ENCODE data around the gene CNDP2. TPM values are rescaled to one million over a fixed set of nuclear protein-coding genes. Genes with fewer than 3 reads are reported as not detected.
"Not testable (repeated sequence)": the region's sequence is repeated elsewhere in the genome, so short reads cannot be mapped to it uniquely, and the experiment has no call there.

CNDP2 gene
- total RNA-seq, 1 experiment from 2014 or later, result 161 TPM

DNA sequence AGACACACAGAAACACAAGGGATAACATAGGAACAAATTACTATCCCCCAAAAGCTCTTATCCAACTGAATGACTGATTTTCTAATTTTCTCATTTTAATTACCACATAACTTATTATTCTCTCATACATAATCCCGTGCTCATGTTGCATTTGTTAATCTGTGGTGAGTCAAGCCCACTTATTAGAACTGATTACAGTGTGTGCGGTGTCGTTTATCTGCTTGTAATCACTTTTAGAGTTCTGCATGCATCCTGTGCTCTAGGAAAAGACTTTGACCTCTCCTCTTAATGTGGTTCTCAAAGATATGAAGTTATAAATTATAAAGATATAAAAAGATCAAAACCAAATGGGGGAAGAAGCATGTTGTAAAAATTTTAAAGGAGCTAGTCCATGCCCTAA is 67.8 kb downstream of the CNDP2 start:
- Histone ChIP-seq H3K9me2 (ENCODE audit: insufficient read depth) (no peaks in the 10 kb centered on the region), H3F3A (ENCODE audit: insufficient read depth, low read depth) (no peaks in the 10 kb centered on the region), H3K79me2 (ENCODE audit: low read depth) (no peaks in the 10 kb centered on the region), H3K4me2 (no peak overlapping the region), H2AFZ (no peak overlapping the region), H3K9me3 (ENCODE audit: insufficient read depth, low read depth) (no peaks in the 10 kb centered on the region), H3K4me3 (no peak overlapping the region), H4K20me1 (ENCODE audit: insufficient read depth) (no peaks in the 10 kb centered on the region), H3K27me3 (ENCODE audit: insufficient read depth, low read depth) (peaks cover 96% of the 10 kb centered on the region), H3K27ac (no peak overlapping the region), H3K36me3 (ENCODE audit: low read depth) (no peaks in the 10 kb centered on the region), H3K4me1 (replicated peaks; ENCODE audit: insufficient read depth) (no peaks in the 10 kb centered on the region)
- no TSS peak for BruUV-seq (replicated peaks)
- ChIA-PET POLR2A (ENCODE audit: unreplicated experiment) (no interaction called here), CTCF (interaction anchor here (0.7 kb wide), 1 partner anchor 254 kb away, joined by 5 read pairs; no protein-coding TSS in a partner anchor)
- intact Hi-C loops (cut with micrococcal nuclease; ENCODE audit: unreplicated experiment), result no loop called here
- no peak for TF ChIP-seq EZH2 (IDR thresholded peaks at IDR 0.05; ENCODE audit: low read depth)
- TF ChIP-seq, protein P1, sequence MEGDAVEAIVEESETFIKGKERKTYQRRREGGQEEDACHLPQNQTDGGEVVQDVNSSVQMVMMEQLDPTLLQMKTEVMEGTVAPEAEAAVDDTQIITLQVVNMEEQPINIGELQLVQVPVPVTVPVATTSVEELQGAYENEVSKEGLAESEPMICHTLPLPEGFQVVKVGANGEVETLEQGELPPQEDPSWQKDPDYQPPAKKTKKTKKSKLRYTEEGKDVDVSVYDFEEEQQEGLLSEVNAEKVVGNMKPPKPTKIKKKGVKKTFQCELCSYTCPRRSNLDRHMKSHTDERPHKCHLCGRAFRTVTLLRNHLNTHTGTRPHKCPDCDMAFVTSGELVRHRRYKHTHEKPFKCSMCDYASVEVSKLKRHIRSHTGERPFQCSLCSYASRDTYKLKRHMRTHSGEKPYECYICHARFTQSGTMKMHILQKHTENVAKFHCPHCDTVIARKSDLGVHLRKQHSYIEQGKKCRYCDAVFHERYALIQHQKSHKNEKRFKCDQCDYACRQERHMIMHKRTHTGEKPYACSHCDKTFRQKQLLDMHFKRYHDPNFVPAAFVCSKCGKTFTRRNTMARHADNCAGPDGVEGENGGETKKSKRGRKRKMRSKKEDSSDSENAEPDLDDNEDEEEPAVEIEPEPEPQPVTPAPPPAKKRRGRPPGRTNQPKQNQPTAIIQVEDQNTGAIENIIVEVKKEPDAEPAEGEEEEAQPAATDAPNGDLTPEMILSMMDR (conservative IDR thresholded peaks at IDR 0.05), result no peak
- no peak for DNase-seq

DNA sequence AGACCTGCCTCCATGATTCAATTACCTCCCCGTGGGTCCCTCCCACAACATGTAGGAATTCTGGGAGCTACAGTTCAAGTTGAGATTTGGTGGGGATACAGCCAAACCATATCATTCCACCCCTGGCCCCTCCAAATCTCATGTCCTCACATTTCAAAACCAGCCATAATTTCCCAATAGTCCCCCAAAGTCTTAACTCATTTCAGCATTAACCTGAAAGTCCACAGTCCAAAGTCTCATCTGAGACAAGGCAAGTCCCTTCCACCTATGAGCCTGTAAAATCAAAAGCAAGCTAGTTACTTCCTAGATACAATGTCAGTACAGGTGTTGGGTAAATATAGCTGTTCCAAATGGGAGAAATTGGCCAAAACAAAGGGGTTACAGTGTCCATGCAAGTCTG is 69.0 kb downstream of the CNDP2 start:
- intact Hi-C loops (cut with micrococcal nuclease; ENCODE audit: unreplicated experiment); H3K9me2 ChIP-seq (ENCODE audit: insufficient read depth); H2AFZ ChIP-seq; POLR2A ChIA-PET (ENCODE audit: unreplicated experiment); H3K4me1 ChIP-seq (replicated peaks; ENCODE audit: insufficient read depth); H3K4me3 ChIP-seq; H3F3A ChIP-seq (ENCODE audit: insufficient read depth, low read depth); BruUV-seq (replicated peaks); H3K9me3 ChIP-seq (ENCODE audit: insufficient read depth, low read depth); H3K27ac ChIP-seq; H3K4me2 ChIP-seq; H4K20me1 ChIP-seq (ENCODE audit: insufficient read depth); H3K36me3 ChIP-seq (ENCODE audit: low read depth); H3K79me2 ChIP-seq (ENCODE audit: low read depth); CTCF ChIA-PET; DNase-seq: not testable (repeated sequence)
- peaks cover 93% of the 10 kb centered on the region for H3K27me3 ChIP-seq (ENCODE audit: insufficient read depth, low read depth)

DNA sequence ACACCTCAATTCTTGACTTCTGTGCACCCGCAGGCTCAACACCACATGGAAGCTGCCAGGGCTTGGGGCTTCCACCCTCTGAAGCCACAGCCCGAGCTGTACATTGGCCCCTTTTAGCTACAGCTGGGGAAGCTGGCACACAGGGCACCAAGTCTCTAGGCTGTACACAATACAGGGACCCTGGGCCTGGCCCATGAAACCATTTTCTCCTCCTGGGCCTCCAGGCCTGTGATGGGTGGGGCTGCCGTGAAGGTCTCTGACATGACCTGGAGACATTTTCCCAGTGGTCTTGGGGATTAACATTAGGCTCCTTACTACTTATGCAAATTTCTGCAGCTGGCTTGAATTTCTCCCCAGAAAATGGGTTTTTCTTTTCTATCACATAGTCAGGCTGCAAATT is 69.8 kb downstream of the CNDP2 start:
- intact Hi-C loops (cut with micrococcal nuclease; ENCODE audit: unreplicated experiment); H4K20me1 ChIP-seq (ENCODE audit: insufficient read depth); H3K4me3 ChIP-seq; H3K9me2 ChIP-seq (ENCODE audit: insufficient read depth); H3K9me3 ChIP-seq (ENCODE audit: insufficient read depth, low read depth); BruUV-seq (replicated peaks); CTCF ChIA-PET; H3F3A ChIP-seq (ENCODE audit: insufficient read depth, low read depth); H2AFZ ChIP-seq; H3K4me2 ChIP-seq; DNase-seq; H3K36me3 ChIP-seq (ENCODE audit: low read depth); H3K27ac ChIP-seq; H3K79me2 ChIP-seq (ENCODE audit: low read depth); H3K4me1 ChIP-seq (replicated peaks; ENCODE audit: insufficient read depth); POLR2A ChIA-PET (ENCODE audit: unreplicated experiment): not testable (repeated sequence)
- H3K27me3 ChIP-seq (ENCODE audit: insufficient read depth, low read depth), result peaks cover 93% of the 10 kb centered on the region

DNA sequence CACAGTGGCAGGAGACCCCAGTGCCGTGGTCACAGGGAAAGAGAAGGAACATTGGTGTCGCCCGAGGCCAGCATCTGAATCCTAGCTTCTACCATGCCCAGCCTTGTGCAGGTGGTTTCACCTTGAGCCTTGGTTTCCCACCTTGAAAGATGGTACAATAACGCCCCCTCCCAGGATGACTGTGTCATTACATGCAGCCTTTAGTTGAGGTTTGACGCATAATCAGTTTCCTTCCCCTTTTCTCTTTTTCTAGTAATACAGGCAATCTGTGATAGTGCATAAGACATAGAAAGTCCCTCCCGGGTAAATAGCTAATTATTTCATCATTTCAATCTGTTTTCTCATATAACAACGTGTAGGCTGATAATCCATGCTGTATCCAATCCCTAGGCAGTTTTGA is 71.7 kb downstream of the CNDP2 start:
- Histone ChIP-seq H3K4me3 (no peak overlapping the region), H4K20me1 (ENCODE audit: insufficient read depth) (no peaks in the 10 kb centered on the region), H3F3A (ENCODE audit: insufficient read depth, low read depth) (no peaks in the 10 kb centered on the region), H3K9me2 (ENCODE audit: insufficient read depth) (no peaks in the 10 kb centered on the region), H2AFZ (no peak overlapping the region), H3K27ac (no peak overlapping the region), H3K4me1 (replicated peaks; ENCODE audit: insufficient read depth) (no peaks in the 10 kb centered on the region), H3K4me2 (no peak overlapping the region), H3K27me3 (ENCODE audit: insufficient read depth, low read depth) (peaks cover 91% of the 10 kb centered on the region), H3K79me2 (ENCODE audit: low read depth) (no peaks in the 10 kb centered on the region), H3K9me3 (ENCODE audit: insufficient read depth, low read depth) (no peaks in the 10 kb centered on the region; the same call in 1 of the 2 replicates), H3K36me3 (ENCODE audit: low read depth) (no peaks in the 10 kb centered on the region)
- ChIA-PET CTCF (no interaction called here), POLR2A (ENCODE audit: unreplicated experiment) (no interaction called here)
- BruUV-seq (replicated peaks), result no TSS peak
- no peak for DNase-seq
- TF ChIP-seq, protein P1 (conservative IDR thresholded peaks at IDR 0.05), result no peak
- intact Hi-C loops (cut with micrococcal nuclease; ENCODE audit: unreplicated experiment), result no loop called here
